Mesenchymal stem cell (in vitro differentiated cells and primary cell): Measurements from ENCODE around the gene SPOUT1.
"Not testable (repeated sequence)": the region's sequence is repeated elsewhere in the genome, so short reads cannot be mapped to it uniquely, and the experiment has no call there.

Experiments used
- DNase-seq: peaks from one replicate; pipeline ENCODE4 v3.0.0-alpha.2; 2013
- H2AFZ ChIP-seq: one replicate; pipeline ENCODE4 v1.6.1; 2013; ENCODE audit warnings: low read depth, mild to moderate bottlenecking, control low read depth, inconsistent platforms, low read length, moderate library complexity
- H2AK5ac ChIP-seq: 2 replicates; pipeline ENCODE4 v1.6.1; 2013; ENCODE audit warnings: low read length, moderate library complexity, mild to moderate bottlenecking, inconsistent platforms; ENCODE audit not compliant: severe bottlenecking
- H2BK120ac ChIP-seq: one replicate; pipeline ENCODE4 v1.6.1; 2013; ENCODE audit warnings: low read depth, mild to moderate bottlenecking, inconsistent platforms, low read length, moderate library complexity
- H2BK12ac ChIP-seq, 2 experiments: one replicate each; pipeline ENCODE4 v1.6.1; 2013; ENCODE audit warnings: inconsistent platforms in 2 of 2, low read length in 2 of 2, mild to moderate bottlenecking in 2 of 2, moderate library complexity in 2 of 2, control low read depth in 1 of 2
- H2BK15ac ChIP-seq: one replicate; pipeline ENCODE4 v1.6.1; 2013; ENCODE audit warnings: mild to moderate bottlenecking, low read depth, inconsistent platforms; ENCODE audit not compliant: poor library complexity, severe bottlenecking
- H2BK5ac ChIP-seq: 2 replicates; pipeline ENCODE4 v1.6.1; 2013; ENCODE audit warnings: low read depth, mild to moderate bottlenecking, low read length, control low read depth, inconsistent platforms; ENCODE audit not compliant: poor library complexity, severe bottlenecking
- H3K14ac ChIP-seq, 2 experiments: one replicate each; pipeline ENCODE4 v1.6.1; 2013; ENCODE audit warnings: inconsistent platforms in 2 of 2, low read length in 2 of 2, control low read depth in 1 of 2, mild to moderate bottlenecking in 1 of 2, moderate library complexity in 1 of 2
- H3K18ac ChIP-seq, 2 experiments: one replicate each; pipeline ENCODE4 v1.6.1; 2013; ENCODE audit warnings: inconsistent platforms in 2 of 2, low read length in 2 of 2, control low read depth in 1 of 2, low read depth in 1 of 2, mild to moderate bottlenecking in 1 of 2
- H3K23ac ChIP-seq, 2 experiments: one replicate each; pipeline ENCODE4 v1.6.1; 2013; ENCODE audit warnings: inconsistent platforms in 2 of 2, low read length in 2 of 2, mild to moderate bottlenecking in 2 of 2, moderate library complexity in 2 of 2, control low read depth in 1 of 2
- H3K27ac ChIP-seq: 2 replicates; pipeline ENCODE4 v1.5.1; 2013; ENCODE audit warnings: mild to moderate bottlenecking, moderate library complexity, low read length, control low read depth, inconsistent platforms; ENCODE audit not compliant: poor library complexity, severe bottlenecking
- H3K27me3 ChIP-seq, 2 experiments: 2 replicates each; pipeline versions ENCODE4 v1.6.1 to v1.7.0; 2013; ENCODE audit warnings: low read length in 2 of 2, mild to moderate bottlenecking in 2 of 2, moderate library complexity in 2 of 2, control low read depth in 1 of 2, inconsistent platforms in 1 of 2; ENCODE audit not compliant: control insufficient read depth in 1 of 2, insufficient read depth in 1 of 2
- H3K36me3 ChIP-seq, 2 experiments: 2 replicates each; pipeline versions ENCODE4 v1.6.1 to v1.7.0; 2013; ENCODE audit warnings: low read length in 2 of 2, control low read depth in 1 of 2, inconsistent platforms in 1 of 2, low read depth in 1 of 2, mild to moderate bottlenecking in 1 of 2; ENCODE audit not compliant: insufficient read depth in 2 of 2, control insufficient read depth in 1 of 2
- H3K4ac ChIP-seq, 2 experiments: one replicate each; pipeline ENCODE4 v1.6.1; 2013; ENCODE audit warnings: inconsistent platforms in 2 of 2, low read length in 2 of 2, mild to moderate bottlenecking in 2 of 2, moderate library complexity in 2 of 2, control low read depth in 1 of 2, low read depth in 1 of 2
- H3K4me1 ChIP-seq: 2 replicates; pipeline ENCODE4 v1.6.1; 2013; ENCODE audit warnings: low read depth, low read length, control low read depth; ENCODE audit not compliant: control insufficient read depth, insufficient read depth
- H3K4me2 ChIP-seq: 2 replicates; pipeline ENCODE4 v1.6.1; 2013; ENCODE audit warnings: low read length, mild to moderate bottlenecking, inconsistent platforms; ENCODE audit not compliant: poor library complexity, severe bottlenecking
- H3K4me3 ChIP-seq, 2 experiments: 2 replicates each; pipeline versions ENCODE4 v1.5.1 to v1.7.0; 2013; ENCODE audit warnings: low read length in 2 of 2, mild to moderate bottlenecking in 2 of 2, control low read depth in 1 of 2, low read depth in 1 of 2; ENCODE audit not compliant: insufficient read depth in 1 of 2
- H3K79me1 ChIP-seq: replicated peaks from 2 replicates; pipeline ENCODE4 v1.6.1; 2013; ENCODE audit warnings: mild to moderate bottlenecking, control low read depth, low read length, inconsistent platforms; ENCODE audit not compliant: poor library complexity, severe bottlenecking
- H3K9ac ChIP-seq: 2 replicates; pipeline ENCODE4 v1.7.0; 2013; ENCODE audit warnings: mild to moderate bottlenecking, low read length, moderate library complexity
- H3K9me3 ChIP-seq: 2 replicates; pipeline ENCODE4 v1.7.0; 2013; ENCODE audit warnings: mild to moderate bottlenecking, low read length; ENCODE audit not compliant: control insufficient read depth
- H4K8ac ChIP-seq: one replicate; pipeline ENCODE4 v1.6.1; 2013; ENCODE audit warnings: inconsistent platforms, mild to moderate bottlenecking, low read length, moderate library complexity
- H4K91ac ChIP-seq: one replicate; pipeline ENCODE4 v1.6.1; 2013; ENCODE audit warnings: mild to moderate bottlenecking, low read length, inconsistent platforms
- WGBS: methylation state at CpG from one replicate; pipeline ENCODE4 v1.1.7; 2013; ENCODE audit warnings: mixed read lengths; 5-methylcytosine and 5-hydroxymethylcytosine counted together

SPOUT1 gene

GRCh38 chr9:128860937-128861336, 31.3 kb upstream of the SPOUT1 start:
- Histone ChIP-seq H3K18ac (no peak overlapping the region), H2BK120ac (no peak overlapping the region), H3K36me3 (no peaks in the 10 kb centered on the region), H3K79me1 (peaks cover 14% of the 10 kb centered on the region), H2BK5ac (no peak overlapping the region), H3K4me1 (peaks cover 7% of the 10 kb centered on the region), H3K27me3 (no peaks in the 10 kb centered on the region), H3K9ac (no peak overlapping the region), H2BK12ac (no peak overlapping the region), H3K23ac (no peak overlapping the region), H3K14ac (no peak overlapping the region), H3K9me3 (no peaks in the 10 kb centered on the region), H2AFZ (no peak overlapping the region), H3K4me3 (no peak overlapping the region), H4K8ac (no peak overlapping the region), H2BK15ac (no peak overlapping the region), H3K4ac (no peak overlapping the region), H4K91ac (no peak overlapping the region), H3K4me2 (no peak overlapping the region), H2AK5ac (no peak overlapping the region), H3K27ac (no peak overlapping the region)
- 86% methylated on average over 4 of the region's 5 CpGs for WGBS
- no peak for DNase-seq

- not testable (repeated sequence) for H3K23ac ChIP-seq, DNase-seq, H3K36me3 ChIP-seq, H3K9me3 ChIP-seq, H2BK5ac ChIP-seq, H3K4me3 ChIP-seq, H3K4me1 ChIP-seq, H3K4ac ChIP-seq, H3K27me3 ChIP-seq, H2BK120ac ChIP-seq, H2BK12ac ChIP-seq, H3K27ac ChIP-seq, H3K4me2 ChIP-seq, H4K91ac ChIP-seq, H3K14ac ChIP-seq, H4K8ac ChIP-seq, H3K9ac ChIP-seq, H3K18ac ChIP-seq, H2BK15ac ChIP-seq, H2AFZ ChIP-seq, H2AK5ac ChIP-seq
- H3K79me1 ChIP-seq = peaks cover 11% of the 10 kb centered on the region
- 98% methylated on average over 7 of the region's 7 CpGs for WGBS
These were observed 28.9 kb upstream of the SPOUT1 start for GRCh38 chr9:128858476-128858875.

GRCh38 chr9:128854454-128854853, 24.9 kb upstream of the SPOUT1 start:
- H3K14ac ChIP-seq, DNase-seq, H4K8ac ChIP-seq, H3K4me2 ChIP-seq, H3K4me3 ChIP-seq, H3K27ac ChIP-seq, H2AFZ ChIP-seq, H3K79me1 ChIP-seq, H2BK15ac ChIP-seq, H3K9ac ChIP-seq, H2BK12ac ChIP-seq, H3K9me3 ChIP-seq, H3K18ac ChIP-seq, H3K4ac ChIP-seq, H3K27me3 ChIP-seq, H2BK120ac ChIP-seq, H3K36me3 ChIP-seq, H3K4me1 ChIP-seq, H2BK5ac ChIP-seq, H4K91ac ChIP-seq, H2AK5ac ChIP-seq, H3K23ac ChIP-seq: not testable (repeated sequence)
- 100% methylated on average over 4 of the region's 6 CpGs for WGBS

- H2AFZ ChIP-seq, H2BK12ac ChIP-seq, H3K18ac ChIP-seq, H3K27me3 ChIP-seq, H3K36me3 ChIP-seq, H3K4me3 ChIP-seq, H3K4me1 ChIP-seq, H2BK15ac ChIP-seq, H3K14ac ChIP-seq, H4K91ac ChIP-seq, H3K9ac ChIP-seq, H2AK5ac ChIP-seq, H3K23ac ChIP-seq, H3K9me3 ChIP-seq, H3K4me2 ChIP-seq, H3K79me1 ChIP-seq, H3K27ac ChIP-seq, H4K8ac ChIP-seq, H2BK5ac ChIP-seq, H2BK120ac ChIP-seq, DNase-seq, H3K4ac ChIP-seq: not testable (repeated sequence)
- 95% methylated on average over 1 of the region's 2 CpGs for WGBS
These were observed 23.1 kb upstream of the SPOUT1 start for GRCh38 chr9:128852646-128853045.
